HepG2 (cell line): ENCODE measurements around the gene SNRNP200.

ENCODE experiments used
- HNRNPUL1 ChIP-seq: fragments of 200-400 bp; formaldehyde crosslinking; IDR thresholded peaks from 2 replicates; pipeline ENCODE4 v1.6.1; 2017; ENCODE audit warnings: low read depth, mild to moderate bottlenecking, low read length, moderate library complexity
- NFE2L1 ChIP-seq: sonication (generic); formaldehyde crosslinking; IDR thresholded peaks from 2 replicates; pipeline ENCODE4 v1.4.0; 2020; ENCODE audit warnings: missing genetic modification reagents, mild to moderate bottlenecking, borderline replicate concordance
- TF ChIP-seq, protein P1 (sequence below): sonication (generic); formaldehyde crosslinking; IDR thresholded peaks from 2 replicates; pipeline ENCODE4 v1.8.0; 2022; ENCODE audit warnings: missing genetic modification reagents, mild to moderate bottlenecking, moderate library complexity, borderline replicate concordance

- TF ChIP-seq NFE2L1 (CRISPR knock-in tag) (no peak), HNRNPUL1 (no peak)
- TF ChIP-seq, protein P1, sequence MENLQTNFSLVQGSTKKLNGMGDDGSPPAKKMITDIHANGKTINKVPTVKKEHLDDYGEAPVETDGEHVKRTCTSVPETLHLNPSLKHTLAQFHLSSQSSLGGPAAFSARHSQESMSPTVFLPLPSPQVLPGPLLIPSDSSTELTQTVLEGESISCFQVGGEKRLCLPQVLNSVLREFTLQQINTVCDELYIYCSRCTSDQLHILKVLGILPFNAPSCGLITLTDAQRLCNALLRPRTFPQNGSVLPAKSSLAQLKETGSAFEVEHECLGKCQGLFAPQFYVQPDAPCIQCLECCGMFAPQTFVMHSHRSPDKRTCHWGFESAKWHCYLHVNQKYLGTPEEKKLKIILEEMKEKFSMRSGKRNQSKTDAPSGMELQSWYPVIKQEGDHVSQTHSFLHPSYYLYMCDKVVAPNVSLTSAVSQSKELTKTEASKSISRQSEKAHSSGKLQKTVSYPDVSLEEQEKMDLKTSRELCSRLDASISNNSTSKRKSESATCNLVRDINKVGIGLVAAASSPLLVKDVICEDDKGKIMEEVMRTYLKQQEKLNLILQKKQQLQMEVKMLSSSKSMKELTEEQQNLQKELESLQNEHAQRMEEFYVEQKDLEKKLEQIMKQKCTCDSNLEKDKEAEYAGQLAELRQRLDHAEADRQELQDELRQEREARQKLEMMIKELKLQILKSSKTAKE (CRISPR knock-in tag), result no peak
These were observed 64.1 kb downstream of the SNRNP200 start for GRCh38 chr2:96241227-96241626.
